HepG2 (cell line): ENCODE data around the gene MRPS14. TPM values are rescaled to one million over a fixed set of nuclear protein-coding genes. Genes with fewer than 3 reads are reported as not detected.
A peak's percentile ranks its signal among the peaks of the same experiment; 100 is the strongest.

ENCODE experiments used
- ARNT ChIP-seq: fragments of 450-650 bp; IDR thresholded peaks from 2 replicates; pipeline ENCODE4 v1.6.1; 2017
- FOXK1 ChIP-seq: sonication (generic); formaldehyde crosslinking; IDR thresholded peaks from 2 replicates; pipeline ENCODE4 v1.4.0; 2020; ENCODE audit warnings: low read depth, missing genetic modification reagents, borderline replicate concordance
- HDAC6 ChIP-seq: fragments of 200-600 bp; sonication (generic); IDR thresholded peaks from 2 replicates; pipeline ENCODE4 v1.7.0; 2017; ENCODE audit warnings: mild to moderate bottlenecking, antibody characterized with exemption, low read length, low read depth
- MEIS1 ChIP-seq: sonication (generic); formaldehyde crosslinking; IDR thresholded peaks from 2 replicates; pipeline ENCODE4 v1.9.0; 2021; ENCODE audit warnings: mild to moderate bottlenecking, missing genetic modification reagents, moderate library complexity, borderline replicate concordance
- PHF21A ChIP-seq: sonication (generic); formaldehyde crosslinking; IDR thresholded peaks from 2 replicates; pipeline ENCODE4 v1.5.0; 2020; ENCODE audit warnings: mild to moderate bottlenecking, missing genetic modification reagents
- RELA ChIP-seq: sonication (generic); formaldehyde crosslinking; IDR thresholded peaks from 2 replicates; pipeline ENCODE4 v1.4.0; 2020; ENCODE audit warnings: missing genetic modification reagents
- SNRNP70 ChIP-seq: fragments of 200-400 bp; formaldehyde crosslinking; IDR thresholded peaks from 2 replicates; pipeline ENCODE4 v1.6.1; 2017; ENCODE audit warnings: mild to moderate bottlenecking, low read depth, low read length, moderate library complexity
- SP140L ChIP-seq: sonication (generic); formaldehyde crosslinking; IDR thresholded peaks from 2 replicates; pipeline ENCODE4 v1.4.0; 2020; ENCODE audit warnings: missing genetic modification reagents, borderline replicate concordance
- TMF1 ChIP-seq: sonication (generic); formaldehyde crosslinking; IDR thresholded peaks from 2 replicates; pipeline ENCODE4 v1.8.1; 2022; ENCODE audit warnings: low read depth, missing genetic modification reagents
- ZBTB1 ChIP-seq: sonication (generic); formaldehyde crosslinking; IDR thresholded peaks from 2 replicates; pipeline ENCODE4 v1.4.0; 2020; ENCODE audit warnings: missing genetic modification reagents, borderline replicate concordance
- ZFAT ChIP-seq: sonication (generic); formaldehyde crosslinking; conservative IDR thresholded peaks from 2 replicates; pipeline ENCODE4 v1.8.1; 2023; ENCODE audit warnings: missing genetic modification reagents, inconsistent platforms
- ZFP62 ChIP-seq: sonication (generic); formaldehyde crosslinking; IDR thresholded peaks from 2 replicates; pipeline ENCODE4 v1.4.0; 2020; ENCODE audit warnings: missing genetic modification reagents
- ZMAT3 ChIP-seq: sonication (generic); formaldehyde crosslinking; conservative IDR thresholded peaks from 2 replicates; pipeline ENCODE4 v1.7.0; 2021; ENCODE audit warnings: missing genetic modification reagents
- ZNF124 ChIP-seq: sonication (generic); formaldehyde crosslinking; IDR thresholded peaks from 2 replicates; pipeline ENCODE4 v1.4.0; 2020; ENCODE audit warnings: missing genetic modification reagents
- ZNF180 ChIP-seq: sonication (generic); formaldehyde crosslinking; IDR thresholded peaks from 2 replicates; pipeline ENCODE4 v1.4.0; 2020; ENCODE audit warnings: low read depth, missing genetic modification reagents, borderline replicate concordance
- ZNF335 ChIP-seq: sonication (generic); formaldehyde crosslinking; IDR thresholded peaks from 2 replicates; pipeline ENCODE4 v1.4.0; 2020; ENCODE audit warnings: missing genetic modification reagents
- ZNF383 ChIP-seq: sonication (generic); formaldehyde crosslinking; IDR thresholded peaks from 2 replicates; pipeline ENCODE4 v1.4.0; 2020; ENCODE audit warnings: missing genetic modification reagents, mild to moderate bottlenecking, borderline replicate concordance
- ZNF451 ChIP-seq: sonication (generic); formaldehyde crosslinking; IDR thresholded peaks from 2 replicates; pipeline ENCODE4 v1.5.0; 2020; ENCODE audit warnings: mild to moderate bottlenecking, missing genetic modification reagents
- ZNF564 ChIP-seq: sonication (generic); formaldehyde crosslinking; IDR thresholded peaks from 2 replicates; pipeline ENCODE4 v1.8.1; 2023; ENCODE audit warnings: mild to moderate bottlenecking, missing genetic modification reagents
- polyA plus RNA-seq, 8 experiments: library from polyadenylated mRNA; depleted of rRNA in 3 of 8; stranded (reverse) in 7 of 8; unstranded in 1 of 8; fragments of >200 nt; fragmentation: Illumina TruSeq in 4 of 8; extraction: Trizol in 4 of 8; gene quantifications; 2 replicates each; pipeline versions ENCODE4 v1.2.1 to v1.2.3, GENCODE V29; 2011 to 2016; ENCODE audit warnings: low read depth in 4 of 8, missing spikeins in 1 of 8, mixed read lengths in 1 of 8; ENCODE audit not compliant: insufficient read depth in 1 of 8
- total RNA-seq, 5 experiments: library from RNA; depleted of rRNA; stranded (reverse); fragments of >200 nt; fragmentation: Illumina TruSeq; extraction: Trizol; gene quantifications; 2 replicates each; pipeline ENCODE4 v1.2.3, GENCODE V29; 2016; ENCODE audit warnings: low read depth in 1 of 5
- TF ChIP-seq, protein P1 (sequence below): sonication (generic); formaldehyde crosslinking; IDR thresholded peaks from 2 replicates; pipeline ENCODE4 v1.9.0; 2021; ENCODE audit warnings: missing genetic modification reagents, borderline replicate concordance
- TF ChIP-seq, protein P2 (sequence below): IDR thresholded peaks from 2 replicates; pipeline ENCODE4 v1.6.1; 2016; ENCODE audit warnings: missing compliant biosample characterization, missing genetic modification reagents, borderline replicate concordance
- TF ChIP-seq, protein P3 (sequence below), 2 experiments: sonication (generic) in 1 of 2; formaldehyde crosslinking in 1 of 2; IDR thresholded peaks; 2 replicates each; pipeline versions ENCODE4 v1.4.0 to v1.6.1; 2018 to 2020; ENCODE audit warnings: missing genetic modification reagents in 2 of 2, borderline replicate concordance in 1 of 2, low read depth in 1 of 2, mild to moderate bottlenecking in 1 of 2, missing biosample characterization in 1 of 2
- TF ChIP-seq, protein P4 (sequence below): IDR thresholded peaks from 2 replicates; pipeline ENCODE4 v1.6.1; 2016

MRPS14 gene
- total and polyA plus RNA-seq, 2 of the 13 experiments (the other 11 are each of a cell fraction or from before 2014, with no cell fraction given) = 36.6 to 43.2 TPM

DNA sequence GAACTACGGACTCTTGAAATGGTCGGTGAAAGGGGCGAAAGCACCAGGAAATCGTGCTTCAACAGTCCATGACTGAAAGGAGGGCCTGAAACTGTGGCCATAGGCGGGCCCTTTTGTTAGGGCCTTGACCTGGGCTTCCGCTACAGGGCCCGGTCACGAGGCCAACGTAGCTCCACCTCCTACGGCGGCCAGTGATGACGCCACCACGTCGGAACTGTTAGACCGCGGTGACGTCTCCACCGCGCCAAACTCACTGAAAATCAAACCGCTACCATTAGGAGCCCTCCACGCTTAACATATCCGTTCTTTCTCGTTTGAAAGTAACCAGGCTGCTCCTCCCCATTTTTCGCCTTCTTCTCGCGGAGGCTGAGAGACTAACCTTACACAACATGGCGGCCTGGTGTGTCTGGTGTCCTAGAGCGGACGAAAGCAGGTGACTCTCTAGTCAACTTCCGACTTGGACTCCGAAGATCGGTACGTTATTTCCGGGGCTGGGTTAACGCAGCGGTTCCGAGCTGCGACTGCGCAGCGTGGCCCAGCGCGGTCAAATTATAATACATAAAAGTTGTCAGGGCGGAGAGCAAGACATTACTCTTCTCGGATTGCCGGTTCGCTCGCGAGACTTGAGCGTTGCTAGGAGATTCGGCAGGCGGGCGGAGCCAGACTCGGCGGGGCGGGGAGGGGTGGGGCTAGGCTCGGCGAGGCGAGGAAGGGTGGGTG is 23.8 kb downstream of the MRPS14 start (continued):
- TF ChIP-seq, protein P1, sequence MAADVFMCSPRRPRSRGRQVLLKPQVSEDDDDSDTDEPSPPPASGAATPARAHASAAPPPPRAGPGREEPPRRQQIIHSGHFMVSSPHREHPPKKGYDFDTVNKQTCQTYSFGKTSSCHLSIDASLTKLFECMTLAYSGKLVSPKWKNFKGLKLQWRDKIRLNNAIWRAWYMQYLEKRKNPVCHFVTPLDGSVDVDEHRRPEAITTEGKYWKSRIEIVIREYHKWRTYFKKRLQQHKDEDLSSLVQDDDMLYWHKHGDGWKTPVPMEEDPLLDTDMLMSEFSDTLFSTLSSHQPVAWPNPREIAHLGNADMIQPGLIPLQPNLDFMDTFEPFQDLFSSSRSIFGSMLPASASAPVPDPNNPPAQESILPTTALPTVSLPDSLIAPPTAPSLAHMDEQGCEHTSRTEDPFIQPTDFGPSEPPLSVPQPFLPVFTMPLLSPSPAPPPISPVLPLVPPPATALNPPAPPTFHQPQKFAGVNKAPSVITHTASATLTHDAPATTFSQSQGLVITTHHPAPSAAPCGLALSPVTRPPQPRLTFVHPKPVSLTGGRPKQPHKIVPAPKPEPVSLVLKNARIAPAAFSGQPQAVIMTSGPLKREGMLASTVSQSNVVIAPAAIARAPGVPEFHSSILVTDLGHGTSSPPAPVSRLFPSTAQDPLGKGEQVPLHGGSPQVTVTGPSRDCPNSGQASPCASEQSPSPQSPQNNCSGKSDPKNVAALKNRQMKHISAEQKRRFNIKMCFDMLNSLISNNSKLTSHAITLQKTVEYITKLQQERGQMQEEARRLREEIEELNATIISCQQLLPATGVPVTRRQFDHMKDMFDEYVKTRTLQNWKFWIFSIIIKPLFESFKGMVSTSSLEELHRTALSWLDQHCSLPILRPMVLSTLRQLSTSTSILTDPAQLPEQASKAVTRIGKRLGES (CRISPR knock-in tag) = no peak
- peak; percentile 73; the same call in 1 of the 2 replicates for TF ChIP-seq PHF21A (CRISPR knock-in tag)
- TF ChIP-seq ZNF124 = no peak; the same call in 1 of the 2 replicates
- TF ChIP-seq ZNF564 (CRISPR knock-in tag) = no peak
- TF ChIP-seq FOXK1 (CRISPR knock-in tag) = peak; percentile 92
- TF ChIP-seq, protein P2, sequence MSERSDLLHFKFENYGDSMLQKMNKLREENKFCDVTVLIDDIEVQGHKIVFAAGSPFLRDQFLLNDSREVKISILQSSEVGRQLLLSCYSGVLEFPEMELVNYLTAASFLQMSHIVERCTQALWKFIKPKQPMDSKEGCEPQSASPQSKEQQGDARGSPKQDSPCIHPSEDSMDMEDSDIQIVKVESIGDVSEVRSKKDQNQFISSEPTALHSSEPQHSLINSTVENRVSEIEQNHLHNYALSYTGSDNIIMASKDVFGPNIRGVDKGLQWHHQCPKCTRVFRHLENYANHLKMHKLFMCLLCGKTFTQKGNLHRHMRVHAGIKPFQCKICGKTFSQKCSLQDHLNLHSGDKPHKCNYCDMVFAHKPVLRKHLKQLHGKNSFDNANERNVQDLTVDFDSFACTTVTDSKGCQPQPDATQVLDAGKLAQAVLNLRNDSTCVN (CRISPR knock-in tag) = peak; percentile 59; the same call in 1 of the 2 replicates
- TF ChIP-seq ZMAT3 (CRISPR knock-in tag) = 0 out of 2 replicates have a peak, but pooled peaks have one; percentile 10
- TF ChIP-seq, protein P3, sequence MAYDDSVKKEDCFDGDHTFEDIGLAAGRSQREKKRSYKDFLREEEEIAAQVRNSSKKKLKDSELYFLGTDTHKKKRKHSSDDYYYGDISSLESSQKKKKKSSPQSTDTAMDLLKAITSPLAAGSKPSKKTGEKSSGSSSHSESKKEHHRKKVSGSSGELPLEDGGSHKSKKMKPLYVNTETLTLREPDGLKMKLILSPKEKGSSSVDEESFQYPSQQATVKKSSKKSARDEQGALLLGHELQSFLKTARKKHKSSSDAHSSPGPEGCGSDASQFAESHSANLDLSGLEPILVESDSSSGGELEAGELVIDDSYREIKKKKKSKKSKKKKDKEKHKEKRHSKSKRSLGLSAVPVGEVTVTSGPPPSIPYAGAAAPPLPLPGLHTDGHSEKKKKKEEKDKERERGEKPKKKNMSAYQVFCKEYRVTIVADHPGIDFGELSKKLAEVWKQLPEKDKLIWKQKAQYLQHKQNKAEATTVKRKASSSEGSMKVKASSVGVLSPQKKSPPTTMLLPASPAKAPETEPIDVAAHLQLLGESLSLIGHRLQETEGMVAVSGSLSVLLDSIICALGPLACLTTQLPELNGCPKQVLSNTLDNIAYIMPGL (CRISPR knock-in tag; IDR thresholded peaks at IDR 0.05; ENCODE audit: borderline replicate concordance in 1 of 2, low read depth in 1 of 2) = peak; percentile 32 to 61; a peak in 3 of 4 replicates
- TF ChIP-seq ZNF180 (CRISPR knock-in tag) = no peak; the same call in 1 of the 2 replicates
- no peak; the same call in 1 of the 2 replicates for TF ChIP-seq SP140L
- TF ChIP-seq ZNF335 (CRISPR knock-in tag) = peak; percentile 15
- TF ChIP-seq ARNT = no peak
- no peak for TF ChIP-seq ZFAT (CRISPR knock-in tag)
- no peak; the same call in 1 of the 2 replicates for TF ChIP-seq TMF1 (CRISPR knock-in tag)
- no peak for TF ChIP-seq HDAC6
- TF ChIP-seq ZNF383 = no peak
- TF ChIP-seq MEIS1 (CRISPR knock-in tag) = no peak
- no peak for TF ChIP-seq ZNF451 (CRISPR knock-in tag)
- TF ChIP-seq, protein P4, sequence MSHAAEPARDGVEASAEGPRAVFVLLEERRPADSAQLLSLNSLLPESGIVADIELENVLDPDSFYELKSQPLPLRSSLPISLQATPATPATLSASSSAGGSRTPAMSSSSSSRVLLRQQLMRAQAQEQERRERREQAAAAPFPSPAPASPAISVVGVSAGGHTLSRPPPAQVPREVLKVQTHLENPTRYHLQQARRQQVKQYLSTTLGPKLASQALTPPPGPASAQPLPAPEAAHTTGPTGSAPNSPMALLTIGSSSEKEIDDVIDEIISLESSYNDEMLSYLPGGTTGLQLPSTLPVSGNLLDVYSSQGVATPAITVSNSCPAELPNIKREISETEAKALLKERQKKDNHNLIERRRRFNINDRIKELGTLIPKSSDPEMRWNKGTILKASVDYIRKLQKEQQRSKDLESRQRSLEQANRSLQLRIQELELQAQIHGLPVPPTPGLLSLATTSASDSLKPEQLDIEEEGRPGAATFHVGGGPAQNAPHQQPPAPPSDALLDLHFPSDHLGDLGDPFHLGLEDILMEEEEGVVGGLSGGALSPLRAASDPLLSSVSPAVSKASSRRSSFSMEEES = peak; percentile 97
- TF ChIP-seq RELA (CRISPR knock-in tag) = no peak
- no peak for TF ChIP-seq ZFP62 (CRISPR knock-in tag)
- no peak for TF ChIP-seq ZBTB1 (CRISPR knock-in tag)
- TF ChIP-seq SNRNP70 = no peak
